Peyer's patch (tissue), 4 donors: ENCODE measurements around the gene ZER1. TPM values are rescaled to one million over a fixed set of nuclear protein-coding genes. Genes with fewer than 3 reads are reported as not detected.
"Not testable (repeated sequence)": the region's sequence is repeated elsewhere in the genome, so short reads cannot be mapped to it uniquely, and the experiment has no call there.

Source experiments
- DNase-seq, 3 donors: peaks; one replicate each; pipeline ENCODE4 v3.0.0-alpha.2; 2017 to 2019
- H3K27ac ChIP-seq, 4 donors: fragments of 200-600 bp; sonication (generic); one replicate each; pipeline ENCODE4 v1.5.1; 2016 to 2019
- H3K27me3 ChIP-seq, 2 donors: fragments of 200-600 bp; sonication (generic); one replicate each; pipeline ENCODE4 v1.5.1; 2019
- H3K36me3 ChIP-seq, 3 donors: fragments of 200-600 bp; sonication (generic); one replicate each; pipeline ENCODE4 v1.5.1; 2016 to 2019
- H3K4me1 ChIP-seq, 4 donors: fragments of 200-600 bp; sonication (generic); one replicate each; pipeline ENCODE4 v1.5.1; 2016 to 2019
- H3K4me3 ChIP-seq, 4 donors: fragments of 200-600 bp; sonication (generic); 1 replicate in 3 of 4; 2 replicates in 1 of 4; pipeline ENCODE4 v1.5.1; 2016 to 2019; ENCODE audit warnings: mild to moderate bottlenecking in 1 of 4
- H3K9me3 ChIP-seq, 4 donors: fragments of 200-600 bp; sonication (generic); one replicate each; pipeline ENCODE4 v1.5.1; 2016 to 2019; ENCODE audit warnings: mild to moderate bottlenecking in 1 of 4
- POLR2A ChIP-seq, 2 donors: fragments of 450-650 bp; IDR thresholded peaks; one replicate each; pipeline ENCODE4 v1.5.1; 2017; ENCODE audit warnings: antibody characterized with exemption in 2 of 2, mild to moderate bottlenecking in 2 of 2, moderate library complexity in 2 of 2
- total RNA-seq, 4 donors: library from RNA; depleted of rRNA; stranded (reverse); fragments of >200 nt; gene quantifications; one replicate each; pipeline ENCODE4 v1.1.0, GENCODE V29; 2016
- TF ChIP-seq, protein P1 (sequence below), 6 experiments: fragments of 450-650 bp in 4 of 6; fragments of 200-600 bp in 2 of 6; sonication (generic) in 1 of 6; IDR thresholded peaks; one replicate each; pipeline ENCODE4 v1.5.1; 2017 to 2019; ENCODE audit warnings: antibody characterized with exemption in 6 of 6, mild to moderate bottlenecking in 3 of 6, moderate library complexity in 1 of 6

The ZER1 gene
- total RNA-seq, 4 donors from 2014 or later: 83.1 to 114 (median 88.1) TPM

DNA sequence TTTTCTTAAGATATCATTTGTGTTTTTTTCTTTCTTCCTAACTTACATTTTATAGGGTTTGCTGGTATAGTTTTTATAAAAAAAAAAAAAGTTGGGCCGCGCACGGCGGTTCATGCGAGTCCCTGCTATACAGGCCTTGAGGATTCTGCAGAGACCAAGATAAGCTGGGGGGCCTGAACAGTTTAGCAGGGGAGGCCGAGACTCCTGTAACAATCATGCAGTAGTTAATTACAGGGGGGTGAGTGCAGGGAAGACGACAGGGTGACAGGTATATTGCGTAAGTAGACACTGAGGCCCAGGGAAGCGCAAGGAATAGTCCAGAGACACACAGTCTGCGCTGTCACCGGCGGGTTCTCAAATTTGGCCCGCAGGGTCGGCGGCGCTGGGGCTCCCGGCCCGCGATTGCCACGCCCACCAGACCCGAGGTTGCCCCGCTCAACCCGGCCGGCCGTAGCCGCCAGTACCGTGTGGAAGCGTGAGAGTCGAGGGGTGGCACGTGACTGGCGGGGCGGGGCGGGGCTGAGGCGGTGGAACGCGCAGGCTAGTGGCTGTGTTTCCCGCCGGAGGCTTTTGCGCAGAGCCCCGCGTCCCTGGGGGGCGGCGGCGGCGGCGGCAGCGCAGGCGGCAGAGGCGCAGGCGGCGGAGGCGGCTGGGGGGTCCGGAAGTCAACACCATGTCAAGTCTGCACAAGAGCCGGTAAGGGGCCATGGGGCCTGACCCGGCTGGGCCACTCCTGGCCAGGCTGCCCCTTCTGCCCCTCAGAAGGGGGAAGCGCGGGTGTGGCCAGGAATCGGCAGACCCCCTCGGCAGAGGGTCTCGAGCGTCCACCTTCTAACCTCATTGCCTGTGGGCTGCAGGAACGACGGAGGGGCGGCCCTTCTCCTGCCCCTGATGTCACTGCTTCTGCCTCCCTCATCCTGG is 15.2 kb upstream of the ZER1 start, which contains the start of gene TBC1D13:
Gene TBC1D13, plus strand, starts transcription at position 573 of the 921 bp plus-strand sequence. Its CDS starts 101 bp downstream, at position 674.
- H3K9me3 ChIP-seq: no peaks in the 10 kb centered on the region
- TF ChIP-seq, protein P1, sequence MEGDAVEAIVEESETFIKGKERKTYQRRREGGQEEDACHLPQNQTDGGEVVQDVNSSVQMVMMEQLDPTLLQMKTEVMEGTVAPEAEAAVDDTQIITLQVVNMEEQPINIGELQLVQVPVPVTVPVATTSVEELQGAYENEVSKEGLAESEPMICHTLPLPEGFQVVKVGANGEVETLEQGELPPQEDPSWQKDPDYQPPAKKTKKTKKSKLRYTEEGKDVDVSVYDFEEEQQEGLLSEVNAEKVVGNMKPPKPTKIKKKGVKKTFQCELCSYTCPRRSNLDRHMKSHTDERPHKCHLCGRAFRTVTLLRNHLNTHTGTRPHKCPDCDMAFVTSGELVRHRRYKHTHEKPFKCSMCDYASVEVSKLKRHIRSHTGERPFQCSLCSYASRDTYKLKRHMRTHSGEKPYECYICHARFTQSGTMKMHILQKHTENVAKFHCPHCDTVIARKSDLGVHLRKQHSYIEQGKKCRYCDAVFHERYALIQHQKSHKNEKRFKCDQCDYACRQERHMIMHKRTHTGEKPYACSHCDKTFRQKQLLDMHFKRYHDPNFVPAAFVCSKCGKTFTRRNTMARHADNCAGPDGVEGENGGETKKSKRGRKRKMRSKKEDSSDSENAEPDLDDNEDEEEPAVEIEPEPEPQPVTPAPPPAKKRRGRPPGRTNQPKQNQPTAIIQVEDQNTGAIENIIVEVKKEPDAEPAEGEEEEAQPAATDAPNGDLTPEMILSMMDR (IDR thresholded peaks at IDR 0.05): no peak
- TF ChIP-seq POLR2A (IDR thresholded peaks at IDR 0.05): peak; percentile 40 to 60
- peak within 1 kb of the TSS; percentile 75 to 97 (median 92) for H3K4me3 ChIP-seq
- H3K27ac ChIP-seq: peak within 1 kb of the TSS; percentile 77 to 88 (median 83)
- no peaks in the 10 kb centered on the region for H3K27me3 ChIP-seq
- H3K4me1 ChIP-seq: peaks cover 0 to 17% (median 5%) of the 10 kb centered on the region in 4 donors
- peaks cover 0 to 25% (median 0%) of the 10 kb centered on the region in 3 donors for H3K36me3 ChIP-seq
- peak; percentile 91 to 96 (median 94) for DNase-seq

DNA sequence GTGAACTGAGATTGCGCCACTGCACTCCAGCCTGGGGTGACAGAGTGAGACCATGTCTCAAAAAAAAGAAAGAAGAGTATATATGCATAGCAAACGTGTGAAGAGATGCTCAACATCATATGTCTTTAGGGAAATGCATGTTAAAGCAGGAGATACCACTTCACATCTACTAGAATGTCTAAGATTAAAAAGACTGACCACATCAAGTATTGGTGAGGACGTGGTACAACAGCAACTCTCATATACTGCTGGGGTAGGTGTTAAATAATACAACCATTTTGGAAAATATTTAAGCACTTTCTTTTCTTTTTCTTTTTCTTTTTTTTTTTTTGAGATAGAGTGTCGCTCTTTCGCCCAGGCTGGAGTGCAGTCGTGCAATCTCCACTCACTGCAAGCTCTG is 13.7 kb upstream of the ZER1 start:
- H3K4me3 ChIP-seq: no peak overlapping the region
- H3K27ac ChIP-seq: no peak overlapping the region
- TF ChIP-seq POLR2A (IDR thresholded peaks at IDR 0.05): no peak
- TF ChIP-seq, protein P1 (IDR thresholded peaks at IDR 0.05): no peak
- H3K36me3 ChIP-seq: peaks cover 0 to 10% (median 0%) of the 10 kb centered on the region in 3 donors
- no peaks in the 10 kb centered on the region for H3K27me3 ChIP-seq
- no peaks in the 10 kb centered on the region for H3K9me3 ChIP-seq
- no peak for DNase-seq
- peaks cover 0 to 17% (median 5%) of the 10 kb centered on the region in 4 donors for H3K4me1 ChIP-seq

DNA sequence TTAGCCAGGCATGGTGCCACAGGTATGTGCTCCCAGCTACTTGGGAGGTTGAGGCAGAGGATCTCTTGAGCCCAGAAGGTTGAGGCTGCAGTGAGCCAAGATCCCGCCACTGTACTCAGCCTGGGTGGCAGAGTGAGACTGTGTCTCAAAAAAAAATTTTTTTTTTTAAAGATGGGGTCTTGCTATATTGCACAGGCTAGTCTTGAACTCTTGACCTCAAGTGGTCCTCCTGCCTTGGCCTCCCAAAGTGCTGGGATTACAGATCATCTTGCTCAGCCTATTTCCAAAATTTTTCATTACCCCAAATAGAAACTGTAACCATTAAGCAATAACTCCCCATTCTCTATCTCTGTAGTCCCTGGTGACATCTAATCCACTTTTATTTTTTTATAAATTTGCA is 10.9 kb upstream of the ZER1 start:
- Histone ChIP-seq H3K4me1 (peaks cover 0 to 6% (median under 1%) of the 10 kb centered on the region in 4 donors), H3K9me3 (no peaks in the 10 kb centered on the region), H3K4me3 (no peak overlapping the region), H3K27me3 (no peaks in the 10 kb centered on the region), H3K27ac (no peak overlapping the region), H3K36me3 (no peaks in the 10 kb centered on the region)
- no peak for DNase-seq
- TF ChIP-seq, protein P1 (IDR thresholded peaks at IDR 0.05): no peak
- TF ChIP-seq POLR2A (IDR thresholded peaks at IDR 0.05): no peak

DNA sequence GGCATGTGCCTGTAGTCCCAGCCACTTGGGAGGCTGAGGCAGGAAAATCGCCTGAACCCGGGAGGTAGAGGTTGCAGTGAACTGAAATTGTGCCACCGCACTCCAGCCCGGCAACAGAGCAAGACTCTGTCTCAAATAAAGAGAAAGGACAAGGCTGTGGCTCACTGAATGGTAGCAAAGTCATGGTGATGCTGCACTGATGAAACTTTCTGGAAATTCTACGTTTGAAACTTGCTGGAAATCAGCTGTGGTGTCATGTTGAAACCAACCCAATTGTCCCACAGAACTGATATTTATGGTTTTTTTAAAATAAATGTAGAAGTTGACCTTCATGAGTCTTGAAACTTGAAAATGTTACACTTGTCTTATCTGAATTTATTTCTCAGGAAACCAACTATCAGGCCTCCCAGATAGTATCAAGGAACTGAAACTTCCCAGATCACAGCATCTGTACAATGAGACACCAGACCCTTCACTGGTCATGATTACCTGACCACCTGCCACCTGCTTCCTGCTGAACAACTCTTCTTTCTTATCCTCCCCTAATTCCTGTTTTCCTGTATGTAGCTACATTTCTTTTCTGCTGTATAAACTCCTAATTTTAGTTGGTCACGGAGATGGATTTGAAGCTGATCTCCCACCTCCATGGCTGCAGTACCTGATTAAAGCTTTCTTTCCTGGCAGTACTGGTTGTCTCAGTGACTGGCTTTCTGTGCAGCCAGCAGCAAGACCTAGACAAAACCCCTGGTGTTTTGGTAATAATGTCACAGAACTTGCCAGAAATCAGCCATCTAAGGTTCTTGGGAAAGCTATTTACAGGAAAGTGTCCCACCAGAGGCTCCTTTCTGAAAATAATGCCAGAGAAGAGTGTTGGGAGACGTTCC is 9.7 kb upstream of the ZER1 start:
- TF ChIP-seq POLR2A (IDR thresholded peaks at IDR 0.05): no peak
- TF ChIP-seq, protein P1 (IDR thresholded peaks at IDR 0.05): no peak
- Histone ChIP-seq H3K27me3 (no peaks in the 10 kb centered on the region), H3K4me1 (peaks cover 0 to under 1% (median 0%) of the 10 kb centered on the region in 4 donors), H3K36me3 (no peaks in the 10 kb centered on the region), H3K9me3 (no peaks in the 10 kb centered on the region), H3K27ac (peak overlapping the region in 1 of 4 donors; percentile 27), H3K4me3 (no peak overlapping the region)
- no peak for DNase-seq

DNA sequence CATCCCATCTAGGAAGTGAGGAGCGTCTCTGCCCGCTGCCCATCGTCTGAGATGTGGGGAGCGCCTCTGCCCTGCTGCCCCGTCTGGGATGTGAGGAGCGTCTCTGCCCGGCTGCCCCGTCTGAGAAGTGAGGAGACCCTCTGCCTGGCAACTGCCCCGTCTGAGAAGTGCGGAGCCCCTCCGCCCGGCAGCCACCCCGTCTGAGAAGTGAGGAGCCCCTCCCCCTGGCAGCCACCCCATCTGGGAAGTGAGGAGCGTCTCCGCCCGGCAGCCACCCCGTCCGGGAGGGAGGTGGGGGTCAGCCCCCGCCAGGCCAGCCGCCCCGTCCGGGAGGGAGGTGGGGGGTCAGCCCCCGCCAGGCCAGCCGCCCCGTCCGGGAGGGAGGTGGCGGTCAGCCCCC is 8.4 kb upstream of the ZER1 start:
- H3K27me3 ChIP-seq, H3K4me1 ChIP-seq, DNase-seq, H3K4me3 ChIP-seq, H3K9me3 ChIP-seq, H3K27ac ChIP-seq, H3K36me3 ChIP-seq: not testable (repeated sequence)
